Measurements from ENCODE around the gene LRMDA. TPM values are rescaled to one million over a fixed set of nuclear protein-coding genes. Genes with fewer than 3 reads are reported as not detected.

Gene LRMDA
- total and polyA plus RNA-seq, 2 donors (not counting 3 experiments of a cell fraction or from before 2014, with no cell fraction given), result 9.7 to 18.0 TPM

DNA sequence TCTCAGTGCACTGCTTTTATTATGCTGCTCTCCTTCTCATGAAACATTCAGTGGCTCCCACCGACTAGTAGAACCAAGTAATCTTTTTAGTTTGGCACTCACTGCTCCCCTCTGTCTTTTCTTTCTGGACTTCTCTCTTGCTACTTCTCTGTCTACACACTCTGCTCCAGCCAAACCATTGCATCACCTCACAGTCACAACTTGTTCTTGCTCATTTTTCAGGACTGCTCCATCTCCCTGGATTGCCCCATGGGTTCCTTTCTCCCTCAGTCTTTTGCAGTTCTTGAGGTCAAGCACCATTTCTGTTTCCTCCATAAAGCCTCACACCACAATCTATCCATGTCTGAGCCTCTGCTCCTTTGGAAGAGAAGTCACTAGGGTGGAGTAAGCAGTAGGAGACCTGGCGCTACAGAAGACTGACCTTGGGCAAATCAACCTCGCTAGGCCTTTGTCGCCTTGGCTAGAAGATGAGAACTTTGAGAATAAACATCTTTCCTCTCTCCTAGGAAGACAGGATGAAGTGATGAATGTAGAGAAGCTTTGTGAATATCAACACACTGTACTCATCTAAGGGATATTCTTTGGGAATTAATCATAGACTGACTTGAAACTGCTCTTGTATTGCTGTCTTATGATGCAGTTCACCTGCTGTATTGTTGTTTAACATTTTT, 186.2 kb downstream of the LRMDA start:
- BruUV-seq (replicated peaks), result no TSS peak
- H3K4me3 ChIP-seq (replicated peaks in 1 of 3; ENCODE audit: insufficient read depth in 1 of 3, low read depth in 1 of 3, low read length in 3 of 3), result no peak overlapping the region
- FAIRE-seq, result no peak
- POLR2A ChIA-PET, result no interaction called here
- CTCF ChIA-PET, result no interaction called here
- no peak for DNase-seq (ENCODE audit: low read depth, low spot score)
- H3K9me1 ChIP-seq (replicated peaks; ENCODE audit: control insufficient read depth, extremely low read depth, insufficient read depth, low read length), result no peaks in the 10 kb centered on the region
- H4K20me1 ChIP-seq (replicated peaks; ENCODE audit: control insufficient read depth, extremely low read depth, insufficient read depth, low read length), result no peaks in the 10 kb centered on the region
- no peak overlapping the region for H2AFZ ChIP-seq (ENCODE audit: low read depth, low read length)
- H3K27ac ChIP-seq (ENCODE audit: insufficient read depth, low read depth, low read length), result no peak overlapping the region
- H3K36me3 ChIP-seq (ENCODE audit: control insufficient read depth in 2 of 2, extremely low read depth in 1 of 2, insufficient read depth in 2 of 2, low read length in 2 of 2), result no peaks in the 10 kb centered on the region
- no peaks in the 10 kb centered on the region for H3K79me2 ChIP-seq (ENCODE audit: control insufficient read depth, insufficient read depth, low read length)
- no peak overlapping the region for H3K4me2 ChIP-seq (ENCODE audit: insufficient read depth, low read length)
- TF ChIP-seq MYC (IDR thresholded peaks at IDR 0.05; ENCODE audit: low read depth, low read length) (no peak), POLR2A (IDR thresholded peaks at IDR 0.05; ENCODE audit: low read depth, low read length) (no peak), CTCF (IDR thresholded peaks at IDR 0.05; ENCODE audit: extremely low read depth in 1 of 2, insufficient read depth in 1 of 2, low read depth in 1 of 2, low read length in 2 of 2) (no peak), FOS (IDR thresholded peaks at IDR 0.05; ENCODE audit: borderline replicate concordance, insufficient read depth, low read length) (no peak), POLR2AphosphoS5 (IDR thresholded peaks at IDR 0.05; ENCODE audit: insufficient read depth, low read depth, low read length) (no peak), GATA2 (IDR thresholded peaks at IDR 0.05; ENCODE audit: insufficient read depth, insufficient read length, low read depth, low read length) (no peak), JUN (IDR thresholded peaks at IDR 0.05; ENCODE audit: borderline replicate concordance, insufficient read depth, insufficient read length, low read depth) (no peak), EZH2 (IDR thresholded peaks at IDR 0.05; ENCODE audit: borderline replicate concordance, low read depth, low read length, severe bottlenecking) (no peak)
- TF ChIP-seq, protein P1, sequence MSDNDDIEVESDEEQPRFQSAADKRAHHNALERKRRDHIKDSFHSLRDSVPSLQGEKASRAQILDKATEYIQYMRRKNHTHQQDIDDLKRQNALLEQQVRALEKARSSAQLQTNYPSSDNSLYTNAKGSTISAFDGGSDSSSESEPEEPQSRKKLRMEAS (IDR thresholded peaks at IDR 0.05; ENCODE audit: insufficient read depth, insufficient read length), result no peak
- H3K27me3 ChIP-seq (ENCODE audit: control insufficient read depth in 2 of 2, insufficient read depth in 2 of 2, low read length in 2 of 2), result peaks cover 7 to 14% of the 10 kb centered on the region in 2 experiments
- intact Hi-C loops (cut with micrococcal nuclease), result no loop called here
- dilution Hi-C loops (cut with MboI; ENCODE audit: extremely low pct_ligation_motif_present, low sequenced_read_pairs), result no loop called here
- H3K4me1 ChIP-seq (ENCODE audit: control insufficient read depth, extremely low read depth, insufficient read depth, low read length), result no peaks in the 10 kb centered on the region
- no peak overlapping the region for H3K9ac ChIP-seq (replicated peaks; ENCODE audit: extremely low read depth, insufficient read depth, low read length)
- no peaks in the 10 kb centered on the region for H3K9me3 ChIP-seq (replicated peaks; ENCODE audit: control insufficient read depth, insufficient read depth, low read length)
